CD14-positive monocyte (primary cell): ENCODE data around the gene STRIP2. TPM values are rescaled to one million over a fixed set of nuclear protein-coding genes. Genes with fewer than 3 reads are reported as not detected.

Experiments used
- DNase-seq, 3 donors: peaks; one replicate each; pipeline ENCODE4 v3.0.0-alpha.2; 2011 to 2022
- H2AFZ ChIP-seq: 2 replicates; pipeline ENCODE4 v1.6.0; 2012; ENCODE audit warnings: mild to moderate bottlenecking, low read depth, low read length, inconsistent platforms; ENCODE audit not compliant: insufficient read depth, poor library complexity, severe bottlenecking
- H3K27ac ChIP-seq, 2 donors: 1 replicate in 1 of 2; 2 replicates in 1 of 2; pipeline ENCODE4 v1.5.1; 2012 to 2013; ENCODE audit warnings: low read length in 2 of 2, control low read depth in 1 of 2, inconsistent platforms in 1 of 2, low read depth in 1 of 2, mild to moderate bottlenecking in 1 of 2
- H3K27me3 ChIP-seq, 2 donors: one replicate each; pipeline versions ENCODE4 v1.6.0 to v1.6.1; 2011 to 2013; ENCODE audit warnings: low read length in 2 of 2; ENCODE audit not compliant: control insufficient read depth in 2 of 2, insufficient read depth in 2 of 2
- H3K36me3 ChIP-seq, 2 donors: replicated peaks in 1 of 2; 1 replicate in 1 of 2; 2 replicates in 1 of 2; pipeline versions ENCODE4 v1.5.1 to v1.6.1; 2012 to 2013; ENCODE audit warnings: low read length in 2 of 2, control low read depth in 1 of 2, inconsistent platforms in 1 of 2, mild to moderate bottlenecking in 1 of 2; ENCODE audit not compliant: insufficient read depth in 2 of 2, control insufficient read depth in 1 of 2
- H3K4me1 ChIP-seq, 2 donors: 1 replicate in 1 of 2; 2 replicates in 1 of 2; pipeline versions ENCODE4 v1.5.1 to v1.6.1; 2012 to 2013; ENCODE audit warnings: low read length in 2 of 2, control low read depth in 1 of 2, inconsistent platforms in 1 of 2, mild to moderate bottlenecking in 1 of 2, moderate library complexity in 1 of 2; ENCODE audit not compliant: insufficient read depth in 2 of 2, control insufficient read depth in 1 of 2
- H3K4me2 ChIP-seq: replicated peaks from 2 replicates; pipeline ENCODE3; 2012; ENCODE audit warnings: low read length, moderate library complexity, mild to moderate bottlenecking; ENCODE audit not compliant: poor library complexity, severe bottlenecking; ENCODE audit errors: extremely low read depth
- H3K4me3 ChIP-seq, 3 experiments: fragments of 200-600 bp in 1 of 3; sonication (generic) in 1 of 3; replicated peaks in 1 of 3; 1 replicate in 2 of 3; 2 replicates in 1 of 3; pipeline ENCODE4 v1.5.1; 2011 to 2013; ENCODE audit warnings: low read length in 3 of 3, mild to moderate bottlenecking in 3 of 3, control low read depth in 2 of 3, low read depth in 2 of 3, inconsistent platforms in 1 of 3, moderate library complexity in 1 of 3
- H3K79me2 ChIP-seq: 2 replicates; pipeline ENCODE4 v1.6.0; 2012; ENCODE audit warnings: mild to moderate bottlenecking, control low read depth, inconsistent platforms, low read length, moderate library complexity; ENCODE audit not compliant: insufficient read depth
- H3K9ac ChIP-seq: 2 replicates; pipeline ENCODE4 v1.6.0; 2017; ENCODE audit warnings: low read length, mild to moderate bottlenecking; ENCODE audit not compliant: insufficient read depth, poor library complexity, severe bottlenecking
- H3K9me3 ChIP-seq, 2 donors: replicated peaks in 1 of 2; 1 replicate in 1 of 2; 2 replicates in 1 of 2; pipeline versions ENCODE4 v1.5.1 to v1.6.1; 2012 to 2013; ENCODE audit warnings: low read length in 2 of 2, control low read depth in 1 of 2; ENCODE audit not compliant: control insufficient read depth in 1 of 2, insufficient read depth in 1 of 2
- H4K20me1 ChIP-seq: 2 replicates; pipeline ENCODE4 v1.6.0; 2012; ENCODE audit warnings: mild to moderate bottlenecking, low read length, control low read depth, moderate library complexity; ENCODE audit not compliant: insufficient read depth
- H3K27ac Mint-ChIP-seq, 7 donors: one replicate each; pipeline ENCODE4 v1.8.0; 2020; ENCODE audit warnings: mild to moderate bottlenecking in 7 of 7, mixed read lengths in 7 of 7, moderate library complexity in 6 of 7, inconsistent platforms in 2 of 7
- H3K27me3 Mint-ChIP-seq, 3 donors: one replicate each; pipeline ENCODE4 v1.8.0; 2021 to 2022; ENCODE audit warnings: low read depth in 3 of 3, mild to moderate bottlenecking in 3 of 3, mixed read lengths in 3 of 3, moderate library complexity in 3 of 3, inconsistent platforms in 1 of 3
- H3K36me3 Mint-ChIP-seq, 2 donors: one replicate each; pipeline ENCODE4 v1.8.0; 2020; ENCODE audit warnings: mixed read lengths in 2 of 2, inconsistent platforms in 1 of 2, mild to moderate bottlenecking in 1 of 2
- H3K4me1 Mint-ChIP-seq: one replicate; pipeline ENCODE4 v1.8.0; 2020; ENCODE audit warnings: mild to moderate bottlenecking, mixed read lengths
- H3K4me3 Mint-ChIP-seq, 2 donors: one replicate each; pipeline ENCODE4 v1.8.0; 2020; ENCODE audit warnings: mild to moderate bottlenecking in 2 of 2, mixed read lengths in 2 of 2, moderate library complexity in 1 of 2
- H3K9me3 Mint-ChIP-seq, 7 donors: one replicate each; pipeline ENCODE4 v1.8.0; 2020 to 2022; ENCODE audit warnings: mixed read lengths in 7 of 7, mild to moderate bottlenecking in 6 of 7, moderate library complexity in 6 of 7, inconsistent platforms in 2 of 7
- WGBS: methylation state at CpG from one replicate; pipeline ENCODE4 v1.1.5; 2013; ENCODE audit warnings: missing lambda C conversion rate; ENCODE audit not compliant: insufficient coverage; 5-methylcytosine and 5-hydroxymethylcytosine counted together
- intact Hi-C, 2 donors: fragments of 100-400 bp; cut with micrococcal nuclease; formaldehyde crosslinking; loops; one replicate each; pipeline versions ENCODE4 v1.15.0 to v1.15.1; 2023
- polyA plus RNA-seq, 3 donors: library from polyadenylated mRNA; depleted of rRNA in 1 of 3; unstranded in 2 of 3; stranded (reverse) in 1 of 3; fragments of 300-500 nt in 2 of 3; fragments of >200 nt in 1 of 3; fragmentation: Illumina TruSeq in 2 of 3; gene quantifications; 1 replicate in 2 of 3; 2 replicates in 1 of 3; pipeline ENCODE4 v1.2.3, GENCODE V29; 2012 to 2021
- TF ChIP-seq, protein P1 (sequence below): fragments of 200-600 bp; IDR thresholded peaks from one replicate; pipeline ENCODE4 v1.8.0; 2022; ENCODE audit warnings: antibody characterized with exemption, mild to moderate bottlenecking

The STRIP2 gene
- polyA plus RNA-seq, 3 donors, result 0.11 to 0.12 TPM; not detected in 1

DNA sequence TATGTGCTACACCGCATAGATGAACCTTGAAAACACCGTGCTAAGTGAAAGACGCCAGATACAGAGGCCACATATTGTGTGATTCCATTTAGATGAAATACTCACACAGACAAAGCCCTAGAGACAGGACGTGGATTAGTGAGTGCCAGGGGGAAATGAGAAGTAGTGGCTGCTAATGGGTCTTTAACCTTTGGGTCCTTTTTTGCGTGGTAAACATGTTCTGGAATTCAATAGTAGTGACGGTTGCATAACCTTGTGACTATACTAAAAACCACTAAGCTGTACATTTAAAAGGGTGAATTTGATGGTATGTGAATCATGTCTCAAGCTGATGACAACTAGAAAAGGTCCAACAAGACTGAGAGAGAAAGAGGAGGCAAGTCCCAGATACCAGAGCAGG lies 83.7 kb downstream of the STRIP2 start:
- Mint-ChIP-seq H3K4me1 (peaks cover 3% of the 10 kb centered on the region), H3K27me3 (peaks cover 7 to 19% (median 10%) of the 10 kb centered on the region in 3 donors), H3K4me3 (no peak overlapping the region), H3K36me3 (no peaks in the 10 kb centered on the region), H3K9me3 (peaks cover 0 to 5% (median 2%) of the 10 kb centered on the region in 7 donors), H3K27ac (no peak overlapping the region)
- peaks cover 0 to 5% of the 10 kb centered on the region in 2 donors for H3K27me3 ChIP-seq
- H2AFZ ChIP-seq, result no peak overlapping the region
- H3K9me3 ChIP-seq, result no peaks in the 10 kb centered on the region
- no peak overlapping the region for H3K4me3 ChIP-seq
- no peak for DNase-seq
- WGBS, result 100% methylated on average over 2 of the region's 6 CpGs
- H3K79me2 ChIP-seq, result no peaks in the 10 kb centered on the region
- no peaks in the 10 kb centered on the region for H4K20me1 ChIP-seq
- no peaks in the 10 kb centered on the region for H3K36me3 ChIP-seq
- TF ChIP-seq, protein P1, sequence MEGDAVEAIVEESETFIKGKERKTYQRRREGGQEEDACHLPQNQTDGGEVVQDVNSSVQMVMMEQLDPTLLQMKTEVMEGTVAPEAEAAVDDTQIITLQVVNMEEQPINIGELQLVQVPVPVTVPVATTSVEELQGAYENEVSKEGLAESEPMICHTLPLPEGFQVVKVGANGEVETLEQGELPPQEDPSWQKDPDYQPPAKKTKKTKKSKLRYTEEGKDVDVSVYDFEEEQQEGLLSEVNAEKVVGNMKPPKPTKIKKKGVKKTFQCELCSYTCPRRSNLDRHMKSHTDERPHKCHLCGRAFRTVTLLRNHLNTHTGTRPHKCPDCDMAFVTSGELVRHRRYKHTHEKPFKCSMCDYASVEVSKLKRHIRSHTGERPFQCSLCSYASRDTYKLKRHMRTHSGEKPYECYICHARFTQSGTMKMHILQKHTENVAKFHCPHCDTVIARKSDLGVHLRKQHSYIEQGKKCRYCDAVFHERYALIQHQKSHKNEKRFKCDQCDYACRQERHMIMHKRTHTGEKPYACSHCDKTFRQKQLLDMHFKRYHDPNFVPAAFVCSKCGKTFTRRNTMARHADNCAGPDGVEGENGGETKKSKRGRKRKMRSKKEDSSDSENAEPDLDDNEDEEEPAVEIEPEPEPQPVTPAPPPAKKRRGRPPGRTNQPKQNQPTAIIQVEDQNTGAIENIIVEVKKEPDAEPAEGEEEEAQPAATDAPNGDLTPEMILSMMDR, result no peak
- intact Hi-C loops, result no loop called here
- no peak overlapping the region for H3K27ac ChIP-seq
- no peaks in the 10 kb centered on the region for H3K4me1 ChIP-seq
- H3K4me2 ChIP-seq, result no peak overlapping the region
- H3K9ac ChIP-seq, result no peak overlapping the region

DNA sequence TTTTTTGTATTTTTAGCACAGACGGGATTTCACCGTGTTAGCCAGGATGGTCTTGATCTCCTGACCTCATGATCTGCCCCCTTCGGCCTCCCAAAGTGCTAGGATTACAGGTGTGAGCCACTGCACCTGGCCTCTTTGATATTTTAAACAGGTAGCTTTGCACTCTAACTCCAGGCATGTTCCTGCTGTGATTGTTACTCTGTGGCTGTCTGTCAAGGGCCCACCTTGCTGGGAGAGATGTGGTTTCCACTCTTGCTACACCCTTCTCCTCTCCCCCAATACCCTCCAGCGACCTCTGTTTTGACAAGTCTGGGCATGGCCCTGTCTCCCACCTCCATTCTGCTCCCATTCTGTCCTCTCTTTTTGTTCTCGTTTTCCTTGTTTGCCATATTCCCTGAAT lies 85.2 kb downstream of the STRIP2 start:
- H3K4me1 Mint-ChIP-seq, result peaks cover 6% of the 10 kb centered on the region

More for the DNA sequence above, 85.2 kb downstream of the STRIP2 start:
- TF ChIP-seq, protein P1, result no peak
- H3K9ac ChIP-seq, result no peak overlapping the region
- no peaks in the 10 kb centered on the region for H3K9me3 ChIP-seq
- no peak for DNase-seq
- no peak overlapping the region for H2AFZ ChIP-seq
- 54% methylated on average over 5 of the region's 5 CpGs for WGBS
- Mint-ChIP-seq H3K9me3 (peaks cover 0 to 5% (median 2%) of the 10 kb centered on the region in 7 donors), H3K36me3 (no peaks in the 10 kb centered on the region), H3K27me3 (peaks cover 12 to 21% (median 14%) of the 10 kb centered on the region in 3 donors), H3K4me3 (no peak overlapping the region), H3K27ac (peak overlapping the region in 1 of 7 donors; percentile 3)
- no peak overlapping the region for H3K4me3 ChIP-seq
- H3K4me1 ChIP-seq, result peaks cover 2 to 7% of the 10 kb centered on the region in 2 donors
- intact Hi-C loops, result no loop called here
- no peak overlapping the region for H3K27ac ChIP-seq
- H3K27me3 ChIP-seq, result peaks cover 0 to 5% of the 10 kb centered on the region in 2 donors
- no peak overlapping the region for H3K4me2 ChIP-seq
- H3K79me2 ChIP-seq, result no peaks in the 10 kb centered on the region
- no peaks in the 10 kb centered on the region for H3K36me3 ChIP-seq
- no peaks in the 10 kb centered on the region for H4K20me1 ChIP-seq
